K562 (cell line): Measurements from ENCODE around the gene SETD7. TPM values are rescaled to one million over a fixed set of nuclear protein-coding genes. Genes with fewer than 3 reads are reported as not detected.

Experiments
- ELK3 ChIP-seq: fragments of 450-650 bp; formaldehyde crosslinking; IDR thresholded peaks from 2 replicates; pipeline ENCODE4 v1.4.0; 2020; ENCODE audit warnings: mild to moderate bottlenecking
- FOXK1 ChIP-seq: sonication (generic); formaldehyde crosslinking; IDR thresholded peaks from 2 replicates; pipeline ENCODE4 v1.8.0; 2022; ENCODE audit warnings: missing genetic modification reagents, mild to moderate bottlenecking, borderline replicate concordance
- FOXP1 ChIP-seq: sonication (generic); formaldehyde crosslinking; IDR thresholded peaks from 2 replicates; pipeline ENCODE4 v1.8.0; 2022; ENCODE audit warnings: mild to moderate bottlenecking, missing genetic modification reagents
- GTF2B ChIP-seq: IDR thresholded peaks from 2 replicates; pipeline ENCODE4 v1.6.1; 2011; ENCODE audit not compliant: insufficient read length; ENCODE audit errors: extremely low read depth
- HDAC1 ChIP-seq, 2 experiments: fragments of 450-650 bp; IDR thresholded peaks; 2 replicates each; pipeline ENCODE4 v1.6.1; 2016 to 2017; ENCODE audit warnings: inconsistent platforms in 1 of 2, mild to moderate bottlenecking in 1 of 2, moderate library complexity in 1 of 2
- L3MBTL2 ChIP-seq: fragments of 450-650 bp; IDR thresholded peaks from 2 replicates; pipeline ENCODE4 v1.6.1; 2016; ENCODE audit warnings: mild to moderate bottlenecking, moderate library complexity
- MAFK ChIP-seq: IDR thresholded peaks from 2 replicates; pipeline ENCODE4 v1.6.1; 2011; ENCODE audit warnings: low read length, improper control_type of control experiment
- NFRKB ChIP-seq: fragments of 450-650 bp; IDR thresholded peaks from 2 replicates; pipeline ENCODE4 v1.6.1; 2016; ENCODE audit warnings: low read depth
- TAF7 ChIP-seq: fragments of 450-650 bp; IDR thresholded peaks from 2 replicates; pipeline ENCODE4 v1.6.1; 2016; ENCODE audit warnings: missing genetic modification characterization, missing compliant biosample characterization
- YY1 ChIP-seq, 3 experiments: IDR thresholded peaks; 2 replicates each; pipeline ENCODE4 v1.6.1; 2011; ENCODE audit warnings: low read length in 2 of 3, mild to moderate bottlenecking in 2 of 3, moderate library complexity in 2 of 3, borderline replicate concordance in 1 of 3, control low read depth in 1 of 3, low read depth in 1 of 3; ENCODE audit not compliant: insufficient read depth in 3 of 3, insufficient replicate concordance in 2 of 3, control insufficient read depth in 1 of 3, insufficient read length in 1 of 3; ENCODE audit errors: extremely low read depth in 1 of 3
- ZBTB1 ChIP-seq: sonication (generic); formaldehyde crosslinking; IDR thresholded peaks from 2 replicates; pipeline ENCODE4 v1.8.1; 2023; ENCODE audit warnings: missing genetic modification reagents, low read depth, mild to moderate bottlenecking, borderline replicate concordance
- ZFP36 ChIP-seq: fragments of 150-350 bp; IDR thresholded peaks from 2 replicates; pipeline ENCODE4 v1.6.1; 2018; ENCODE audit warnings: low read length, low read depth; ENCODE audit not compliant: partially characterized antibody
- ZMIZ1 ChIP-seq, 2 experiments: fragments of 150-350 bp in 1 of 2; IDR thresholded peaks; 2 replicates each; pipeline ENCODE4 v1.6.1; 2012 to 2016; ENCODE audit warnings: low read depth in 2 of 2, low read length in 2 of 2, mild to moderate bottlenecking in 1 of 2, moderate library complexity in 1 of 2
- ZNF512 ChIP-seq: IDR thresholded peaks from 2 replicates; pipeline ENCODE4 v1.6.1; 2016; ENCODE audit warnings: missing genetic modification characterization, missing compliant biosample characterization
- polyA plus RNA-seq, 8 experiments: library from polyadenylated mRNA; depleted of rRNA in 4 of 8; stranded (reverse) in 5 of 8; unstranded in 3 of 8; fragments of >200 nt; fragmentation: Nextera tagmentation in 2 of 8; fragmentation: Illumina TruSeq in 1 of 8; extraction: Ambion mirVana in 2 of 8; extraction: Trizol in 1 of 8; gene quantifications; 2 replicates each; pipeline versions ENCODE4 v1.2.1 to v1.2.3, GENCODE V29; 2011 to 2014; ENCODE audit warnings: inconsistent platforms in 1 of 8, missing spikeins in 1 of 8
- total RNA-seq, 7 experiments: library from RNA; depleted of rRNA in 6 of 7; stranded (reverse); fragments of >200 nt in 6 of 7; fragmentation: Illumina TruSeq in 2 of 7; extraction: Trizol in 2 of 7; gene quantifications; 2 replicates each; pipeline versions ENCODE4 v1.2.1 to v1.2.3, GENCODE V29; 2011 to 2021; ENCODE audit warnings: low replicate concordance in 1 of 7

The SETD7 gene
- total and polyA plus RNA-seq, 9 of the 15 experiments (the other 6 are each of a cell fraction or from before 2014, with no cell fraction given), result 0.37 to 2.4 (median 1.7) TPM

GRCh38 chr4:139453371-139454110 is 102.5 kb downstream of the SETD7 start (continued):
- TF ChIP-seq GTF2B (no peak), ELK3 (no peak), ZNF512 (tag) (no peak), ZBTB1 (CRISPR knock-in tag) (peak; percentile 70; the same call in 1 of the 2 replicates), ZMIZ1 (IDR thresholded peaks at IDR 0.05; ENCODE audit: low read depth in 2 of 2, low read length in 2 of 2) (0 out of 4 replicates have a peak, but pooled peaks of 1 of the 2 experiments have one; percentile 33), NFRKB (peak; percentile 70; the same call in 1 of the 2 replicates), FOXP1 (CRISPR knock-in tag) (peak; percentile 95), TAF7 (tag) (peak; percentile 83), YY1 (IDR thresholded peaks at IDR 0.05; ENCODE audit: borderline replicate concordance in 1 of 3, control insufficient read depth in 1 of 3, extremely low read depth in 1 of 3, insufficient read depth in 3 of 3, insufficient read length in 1 of 3, insufficient replicate concordance in 2 of 3, low read depth in 1 of 3, low read length in 2 of 3) (peak in 2 of 3 experiments; percentile 9 to 64), MAFK (peak; percentile 14), FOXK1 (CRISPR knock-in tag) (peak; percentile 74; the same call in 1 of the 2 replicates), HDAC1 (IDR thresholded peaks at IDR 0.05) (peak in 1 of 2 experiments; percentile 87; a peak in 2 of 4 replicates), ZFP36 (peak; percentile 25), L3MBTL2 (peak; percentile 96)
